D341Med (cell line): ENCODE data around the gene TSPAN15.
"Not testable (repeated sequence)": the region's sequence is repeated elsewhere in the genome, so short reads cannot be mapped to it uniquely, and the experiment has no call there.

Experiments used
- DNase-seq: peaks from one replicate; pipeline ENCODE4 v3.0.0; 2012; ENCODE audit warnings: low spot score

Gene TSPAN15

DNA sequence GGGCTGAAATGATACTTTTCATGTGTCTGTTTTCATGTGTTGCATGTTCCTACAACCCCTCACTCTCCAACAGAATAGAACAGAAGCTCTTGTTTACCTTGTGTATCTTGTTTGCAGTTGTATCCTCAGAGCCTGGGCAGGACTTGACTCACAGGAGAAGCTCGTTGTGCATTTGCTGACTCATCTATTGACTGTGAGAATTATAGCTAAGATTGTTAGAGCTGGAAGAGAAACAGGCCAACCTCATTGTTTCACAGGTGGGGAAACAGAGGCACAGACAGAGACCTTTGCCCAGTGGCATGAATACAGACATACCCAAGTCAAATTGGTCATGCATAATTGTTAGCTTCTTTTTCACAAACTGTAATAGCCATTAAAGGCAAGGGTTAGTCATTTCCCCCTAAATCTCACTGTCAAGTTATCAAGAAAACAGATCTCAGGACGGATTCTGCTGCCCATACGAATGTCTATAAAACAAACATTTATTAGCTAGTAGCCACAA is 4.6 kb upstream of the TSPAN15 start:
- DNase-seq: no peak

DNA sequence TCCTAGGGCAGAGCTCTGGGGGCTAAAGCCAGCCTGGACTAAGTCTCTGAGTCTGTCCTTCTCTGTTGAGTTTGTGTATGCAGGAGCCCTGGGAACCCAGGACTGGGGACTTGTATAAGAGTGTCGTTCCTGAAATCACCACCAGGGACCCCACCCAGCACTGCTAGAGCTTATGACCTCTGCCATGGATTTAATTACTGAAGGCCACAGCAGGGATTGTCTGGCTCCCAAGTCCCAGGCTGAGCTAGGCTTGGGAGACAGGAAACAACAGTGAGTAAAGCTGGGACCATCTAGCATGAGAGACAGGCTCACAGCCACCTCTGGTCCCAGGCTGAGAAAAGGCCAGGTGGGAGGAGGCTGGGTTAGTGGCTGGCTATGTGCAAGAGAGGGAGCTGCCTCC is 1.4 kb upstream of the TSPAN15 start:
- peak; percentile 54 for DNase-seq

DNA sequence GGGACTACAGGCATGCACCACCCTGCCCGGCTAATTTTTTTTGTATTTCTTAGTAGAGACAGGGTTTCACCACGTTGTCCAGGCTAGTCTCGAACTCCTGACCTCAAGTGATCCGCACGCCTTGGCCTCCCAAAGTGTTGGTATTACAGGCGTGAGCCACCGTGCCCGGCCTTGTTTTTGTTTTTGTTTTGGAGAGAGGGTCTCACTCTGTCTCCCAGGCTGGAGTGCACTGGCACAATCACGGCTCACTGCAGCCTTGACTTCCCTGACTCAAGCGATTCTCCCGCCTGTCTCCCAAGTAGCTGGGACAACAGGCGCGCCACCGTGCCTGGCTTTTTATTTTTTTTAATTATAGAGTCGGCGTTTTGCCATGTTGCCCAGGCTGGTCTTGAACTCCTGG is 870 bp upstream of the TSPAN15 start:
- DNase-seq: not testable (repeated sequence)

DNA sequence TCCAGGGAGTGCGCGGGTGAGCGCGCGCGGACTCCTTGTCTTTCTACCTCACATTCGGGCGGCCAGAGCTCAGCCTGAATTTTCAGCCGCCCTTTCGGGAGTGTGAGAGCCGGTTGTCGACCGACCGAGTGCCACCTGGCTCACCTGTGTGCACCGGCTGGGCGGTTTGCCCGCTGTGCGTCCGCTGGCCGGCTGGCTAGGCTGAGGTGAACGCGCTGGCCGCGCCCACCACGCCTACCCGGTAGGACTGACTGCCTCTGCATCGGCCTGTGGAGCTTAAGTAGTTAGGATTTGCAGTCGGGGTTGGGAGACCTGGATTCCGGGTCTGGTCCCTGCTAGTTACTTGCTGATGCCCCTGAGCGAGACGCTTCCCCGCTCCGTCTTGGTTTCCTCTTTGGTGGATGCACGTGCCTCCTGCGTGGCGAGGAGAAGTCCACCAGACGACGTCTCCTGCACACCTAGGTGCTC is 553 bp downstream of the TSPAN15 start:
- peak; percentile 33 for DNase-seq

DNA sequence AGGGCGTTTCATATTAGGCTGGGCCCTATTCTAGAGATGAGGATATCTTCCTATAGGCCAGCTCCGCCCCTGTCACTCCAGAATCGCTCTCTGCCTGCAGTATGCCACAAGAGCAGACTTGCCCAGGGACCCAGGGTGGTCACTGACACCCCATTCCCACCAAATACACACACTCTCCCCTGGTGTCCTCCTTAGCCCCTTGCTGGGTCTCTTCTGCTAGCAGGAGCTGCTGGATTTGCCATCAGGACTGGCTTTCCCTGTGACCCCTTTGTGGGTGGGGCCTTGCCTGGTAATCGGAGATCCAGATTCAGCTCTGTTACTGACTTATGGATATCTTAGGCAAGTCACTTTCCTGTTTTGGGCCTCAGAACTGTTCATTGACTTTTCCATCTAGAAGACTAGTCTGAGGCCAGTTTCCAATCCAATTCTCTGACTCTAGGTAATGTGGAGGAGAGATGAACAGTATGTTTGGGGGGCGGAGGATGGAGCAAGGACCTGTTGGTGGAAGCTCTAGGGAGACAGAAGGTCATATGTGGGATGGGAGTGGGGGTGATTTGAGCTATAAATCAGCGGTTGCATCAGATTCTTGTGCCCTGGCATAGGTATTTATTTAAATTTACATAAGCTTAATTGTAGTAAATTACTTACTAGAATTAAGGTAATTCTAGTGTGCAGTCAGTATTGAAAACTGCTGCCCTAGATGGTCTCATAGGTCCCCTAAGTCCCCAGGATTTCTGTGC is 1.6 kb downstream of the TSPAN15 start:
- no peak for DNase-seq

DNA sequence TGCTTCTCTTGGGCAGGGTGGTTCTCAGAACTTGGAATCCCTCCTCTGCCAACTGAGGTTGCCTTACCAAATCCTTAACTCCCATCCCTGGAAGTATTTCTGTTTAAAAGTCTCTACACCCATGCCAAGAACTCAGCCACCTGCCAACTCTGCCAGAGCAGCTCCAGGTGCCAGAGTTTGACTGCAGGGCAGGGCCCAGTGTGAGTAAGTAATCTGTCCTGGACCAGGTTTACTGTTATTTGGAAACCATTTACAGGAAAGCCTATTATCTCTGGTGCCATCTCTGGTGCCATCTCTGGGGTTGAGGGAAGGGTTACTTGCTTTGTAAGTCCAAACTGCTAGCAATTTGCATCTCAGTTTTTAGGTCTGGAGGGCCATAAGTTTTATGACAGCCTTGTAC is 2.5 kb downstream of the TSPAN15 start:
- DNase-seq: no peak

DNA sequence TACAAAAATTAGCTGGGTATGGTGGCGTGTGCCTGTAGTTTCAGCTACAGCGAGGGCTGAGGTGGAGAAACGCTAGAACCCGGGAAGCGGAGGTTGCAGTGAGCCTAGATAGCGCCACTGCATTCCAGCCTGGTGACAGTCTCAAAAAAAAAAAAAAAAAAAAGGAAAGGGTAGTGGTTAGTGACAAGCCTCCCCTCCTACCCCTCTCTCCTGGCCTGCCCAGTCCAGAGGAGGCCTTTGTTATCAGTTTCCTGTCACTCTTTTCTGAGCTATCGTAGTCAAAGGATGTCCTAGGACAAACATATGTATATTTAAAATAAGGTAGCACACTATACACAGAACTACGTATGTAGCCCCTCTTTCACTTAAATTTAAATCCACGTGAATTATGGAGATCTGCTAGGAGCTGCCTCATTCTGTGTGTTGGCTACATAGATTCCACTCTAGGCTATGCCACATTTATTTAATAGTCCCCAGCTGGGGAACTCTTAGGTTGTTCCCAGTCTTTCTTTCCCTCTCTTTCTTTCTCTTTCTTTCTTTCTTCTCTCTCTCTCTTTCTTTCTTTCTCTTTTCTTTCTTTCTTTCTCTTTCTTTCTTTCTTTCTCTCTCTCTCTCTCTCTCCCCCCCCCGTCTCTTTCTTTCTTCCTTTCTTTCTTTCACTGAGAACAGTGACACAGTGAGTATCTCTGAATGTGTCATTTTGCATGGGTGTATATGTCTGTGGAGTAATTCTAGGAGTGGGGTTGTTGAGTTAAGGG is 3.9 kb downstream of the TSPAN15 start:
- no peak for DNase-seq

DNA sequence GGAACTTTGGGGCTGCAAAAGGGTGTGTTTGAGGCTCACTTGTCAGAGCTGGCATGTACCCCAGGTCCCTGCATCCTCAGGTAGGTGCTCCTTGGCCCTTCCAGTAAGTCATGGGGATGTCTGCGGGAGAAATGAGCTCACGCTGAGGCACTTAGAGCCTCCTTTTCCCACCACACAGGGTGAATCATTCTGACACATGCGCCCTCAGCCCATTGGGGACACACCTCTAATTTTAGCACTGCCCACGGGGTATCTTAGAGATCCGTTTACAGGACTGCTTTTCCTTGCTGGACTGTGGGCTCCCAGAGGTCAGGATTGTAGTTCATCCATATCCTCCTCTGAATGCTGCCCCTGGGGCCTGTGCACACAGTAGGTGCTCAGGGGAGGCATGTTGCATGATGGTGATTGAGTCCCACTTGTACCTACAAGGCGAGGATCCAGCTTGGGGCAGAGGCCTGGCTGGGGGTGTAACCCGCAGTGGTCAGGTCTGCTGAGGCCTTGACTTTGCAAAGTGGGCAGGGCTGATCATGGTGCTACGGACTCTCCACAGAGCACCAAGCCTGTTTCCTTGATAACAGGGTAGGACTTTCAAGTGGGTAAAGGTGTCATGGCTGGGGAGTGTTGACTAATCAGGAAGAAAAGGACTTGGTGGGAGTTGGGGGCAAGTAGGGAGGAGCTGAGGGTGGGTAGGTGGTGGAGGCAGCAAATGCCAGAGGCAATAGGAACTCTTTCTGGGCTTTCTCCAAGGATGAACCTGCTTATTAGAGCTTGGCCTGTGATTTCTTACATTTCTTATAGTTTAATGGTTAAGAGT is 5.8 kb downstream of the TSPAN15 start:
- DNase-seq: no peak

DNA sequence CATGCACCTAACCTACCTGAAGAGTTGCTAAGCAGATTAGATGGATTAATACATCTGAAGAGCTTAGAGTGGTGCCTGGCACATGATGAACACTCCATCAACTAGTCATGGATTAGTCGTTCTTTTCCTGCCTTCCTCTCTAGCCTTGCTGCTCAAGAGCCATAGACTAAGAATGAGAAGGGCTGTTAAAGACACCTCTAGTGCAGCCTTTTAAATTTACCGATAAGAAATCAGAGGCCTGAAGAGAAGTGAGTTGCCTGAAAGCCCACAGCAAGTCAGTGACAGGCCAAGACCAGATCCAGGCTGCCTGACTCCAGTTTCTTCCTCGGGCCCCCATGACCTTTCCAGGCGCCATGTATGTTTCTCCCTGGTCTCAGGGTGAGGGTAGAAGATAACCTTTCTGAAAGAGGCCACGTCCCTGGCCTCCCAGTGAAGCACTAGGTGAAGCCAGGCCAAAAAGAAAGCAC is 6.5 kb downstream of the TSPAN15 start:
- DNase-seq: no peak

DNA sequence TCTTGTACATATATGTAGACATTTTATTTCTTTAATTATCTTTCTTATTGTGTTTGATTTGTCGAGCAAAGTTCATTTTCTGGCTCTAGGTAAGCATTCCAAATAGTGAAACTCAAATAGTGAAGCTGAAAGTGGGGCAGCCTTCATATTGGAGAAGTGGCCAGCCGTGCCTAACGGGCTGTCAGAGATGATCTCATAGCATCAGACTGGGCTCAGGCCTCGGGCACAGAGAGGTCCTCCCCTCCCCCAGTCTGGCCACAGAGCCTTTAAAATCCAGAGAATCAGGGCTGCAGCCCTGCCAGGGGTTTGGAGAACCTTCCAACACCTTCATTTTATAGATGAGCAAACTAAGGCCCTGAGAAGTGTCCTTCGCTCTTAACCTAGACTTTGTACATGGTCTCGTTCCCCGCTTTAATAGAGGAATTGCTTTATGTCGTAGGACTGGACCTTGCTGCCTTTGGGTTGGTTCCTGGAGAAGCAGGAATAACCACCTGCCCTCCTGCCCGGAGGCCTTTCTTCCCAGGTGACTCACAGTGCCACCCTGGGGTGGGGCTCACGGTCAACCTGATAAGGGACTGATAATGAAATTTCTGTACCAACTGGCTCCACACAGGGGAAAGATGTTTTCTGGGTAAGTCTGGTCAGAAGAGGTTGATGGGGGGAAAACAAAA is 7.3 kb downstream of the TSPAN15 start:
- no peak for DNase-seq

DNA sequence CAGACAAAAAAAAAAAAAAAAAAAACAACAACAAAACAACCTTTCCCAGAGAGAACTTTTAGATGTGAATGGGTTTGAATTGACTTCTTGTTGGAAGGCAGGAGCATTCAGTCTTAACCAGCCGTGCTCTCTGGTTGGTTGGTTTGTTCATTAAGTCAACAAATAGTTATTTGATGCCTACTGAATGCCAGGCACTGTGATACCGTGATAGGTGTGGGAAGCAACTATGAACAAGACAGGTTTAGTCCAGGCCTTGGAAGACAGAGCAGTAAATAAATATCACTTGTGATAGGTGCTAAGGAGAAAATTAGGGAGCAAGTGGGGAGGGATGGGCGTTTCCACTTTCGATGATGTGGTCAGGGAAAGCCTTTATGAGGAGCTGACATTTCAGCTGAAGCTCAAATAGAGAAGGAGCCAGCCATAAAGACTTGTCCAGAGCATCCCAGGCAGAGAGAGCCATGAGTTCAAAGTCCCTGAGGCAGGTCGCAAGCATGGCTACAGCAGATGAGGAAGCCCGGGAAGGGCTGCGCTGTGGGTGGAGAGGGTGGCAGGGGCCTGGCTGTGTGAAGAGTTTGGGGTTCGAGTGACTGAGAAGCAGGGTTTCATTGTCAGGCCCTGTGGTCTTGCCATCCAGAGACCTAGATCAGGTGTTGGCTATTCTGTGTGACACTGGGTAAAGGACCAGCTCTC is 8.0 kb downstream of the TSPAN15 start:
- no peak for DNase-seq

DNA sequence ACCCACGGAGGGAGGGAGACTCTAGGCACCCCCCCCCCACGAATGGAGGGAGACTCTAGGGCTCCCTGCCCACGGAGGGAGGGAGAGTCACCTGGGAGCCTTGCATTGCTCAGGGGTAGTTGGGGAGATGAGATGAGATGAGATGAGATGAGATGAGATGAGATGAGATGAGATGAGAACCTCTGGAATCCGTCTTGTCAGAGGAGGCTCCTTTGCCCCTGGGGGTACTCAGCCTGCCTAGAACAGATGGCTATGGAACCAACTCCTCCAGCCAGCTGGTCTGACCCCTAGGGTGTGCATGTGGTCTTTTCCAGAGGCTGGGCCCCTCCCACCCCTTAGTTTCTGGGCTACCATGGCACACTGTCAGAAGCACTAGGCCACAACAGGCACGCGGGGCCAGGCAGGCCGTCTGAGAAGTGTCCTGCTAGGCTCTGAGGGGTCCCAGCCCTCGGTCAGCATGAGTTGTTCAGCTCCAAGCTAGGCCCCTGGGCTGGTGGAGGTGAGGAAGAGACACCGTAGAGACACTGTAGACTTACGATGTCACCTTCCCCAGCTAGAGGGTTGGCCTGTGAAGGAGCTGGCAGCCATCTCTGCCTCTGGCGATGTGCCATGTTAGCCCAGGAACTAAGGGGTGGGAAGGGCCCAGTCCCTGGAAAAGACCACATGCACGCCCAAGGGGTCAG is 8.8 kb downstream of the TSPAN15 start:
- no peak for DNase-seq

DNA sequence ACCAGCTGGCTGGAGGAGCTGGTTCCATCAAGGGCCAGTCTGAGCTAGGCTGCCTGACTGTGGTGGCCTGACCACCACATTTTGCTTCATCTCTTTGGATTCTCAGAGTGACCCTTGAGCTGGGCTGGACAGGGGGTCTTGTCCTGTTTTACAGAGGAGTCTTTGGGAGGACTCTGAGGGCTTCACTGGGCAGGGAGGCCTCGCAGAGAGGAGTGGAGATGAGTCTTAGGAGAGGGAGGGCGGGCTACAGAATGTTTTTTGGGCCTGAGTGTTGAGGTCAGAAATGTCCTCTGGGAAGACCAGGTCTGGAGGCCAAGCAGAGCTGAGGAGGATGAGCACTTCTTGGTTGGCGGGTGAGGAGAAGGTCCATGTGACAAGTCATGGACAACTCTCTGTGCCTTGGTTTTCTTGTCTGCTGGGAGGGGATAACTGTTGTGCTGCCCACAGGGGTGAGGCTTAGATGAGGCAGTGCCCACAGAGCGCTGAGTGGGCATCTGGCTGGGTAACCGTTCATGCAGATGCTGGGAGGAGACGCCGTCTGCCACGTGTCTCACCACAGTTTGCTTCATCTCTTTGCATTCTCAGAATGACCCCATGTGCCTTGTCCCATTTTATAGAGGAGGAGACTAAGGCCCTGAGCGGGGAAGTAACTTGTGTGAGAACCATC is 9.4 kb downstream of the TSPAN15 start:
- no peak for DNase-seq

DNA sequence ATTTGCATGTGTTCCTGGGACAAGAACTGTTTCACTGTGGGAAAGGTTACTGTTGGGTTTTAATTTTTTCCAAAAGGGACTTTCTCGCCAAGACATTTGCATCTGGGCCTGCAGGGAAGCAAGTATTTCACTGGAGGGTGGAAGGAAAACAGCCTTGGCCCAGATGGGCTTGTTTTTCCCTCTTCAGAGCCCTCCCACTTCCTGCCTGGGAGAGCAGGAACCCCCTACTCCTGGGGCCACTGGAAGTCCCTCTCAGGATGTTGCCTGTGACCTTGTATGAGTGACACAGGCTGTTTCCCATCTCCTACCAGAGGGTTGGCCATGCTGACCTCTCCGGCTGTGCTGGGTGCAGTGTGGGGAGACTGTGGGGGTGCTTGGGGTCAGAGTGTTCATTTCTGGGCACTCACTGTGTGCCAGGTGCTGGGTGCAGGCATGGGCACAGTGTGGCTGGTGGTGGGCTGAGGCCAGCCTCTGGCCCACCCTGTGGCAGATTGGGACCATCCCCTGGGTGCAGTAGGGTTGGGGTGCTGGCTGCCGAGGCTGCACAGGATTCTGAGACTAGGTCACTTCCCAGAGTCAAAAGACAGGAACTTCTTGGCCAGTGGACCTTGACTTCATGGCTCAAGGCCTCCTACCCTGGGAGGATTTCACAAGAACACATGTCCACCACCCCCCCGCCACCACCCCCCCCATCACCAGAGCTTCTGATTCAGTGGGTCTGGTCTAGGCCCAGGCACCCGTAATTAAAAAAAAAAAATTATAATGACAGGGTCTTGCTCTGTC is 10.2 kb downstream of the TSPAN15 start:
- DNase-seq: no peak

DNA sequence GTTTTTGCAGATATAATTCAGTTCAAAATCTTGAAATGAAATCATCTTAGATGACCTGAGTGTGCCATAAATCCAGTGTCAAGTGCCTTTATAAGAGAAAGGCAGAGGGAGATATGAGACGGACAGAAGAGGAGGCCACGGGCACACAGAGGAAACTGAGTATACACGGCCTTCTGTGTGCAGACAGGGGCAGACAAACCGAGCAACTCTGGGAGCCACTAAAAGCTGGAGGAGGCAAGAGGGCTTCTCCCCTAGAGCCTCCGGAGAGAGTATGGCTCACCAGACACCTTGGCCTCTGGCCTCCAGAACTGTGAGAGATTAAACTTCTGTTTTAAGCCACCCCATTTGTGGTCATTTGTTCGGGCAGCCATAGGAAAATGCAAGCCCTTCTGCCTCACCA is 12.6 kb downstream of the TSPAN15 start:
- no peak for DNase-seq

DNA sequence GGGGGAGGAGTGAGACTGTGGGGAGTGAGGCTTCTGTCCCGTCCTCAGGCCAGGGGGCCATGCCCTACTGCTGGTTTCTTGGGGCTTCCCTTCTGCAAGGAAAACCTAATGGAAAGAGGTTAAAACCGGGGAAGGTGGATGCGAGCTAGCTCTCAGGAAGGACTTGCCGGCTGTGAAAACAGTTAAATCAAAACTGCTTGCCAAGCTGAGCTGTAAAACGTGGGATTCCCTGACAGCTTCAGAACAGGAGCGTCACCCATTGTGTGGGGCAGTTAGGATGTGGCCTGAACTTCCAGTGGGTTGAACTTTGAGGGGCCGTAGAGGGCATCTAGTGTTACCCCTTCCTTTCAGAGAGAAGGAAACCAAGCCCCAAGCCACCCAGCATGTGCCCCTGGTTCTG is 13.1 kb downstream of the TSPAN15 start:
- DNase-seq: no peak

DNA sequence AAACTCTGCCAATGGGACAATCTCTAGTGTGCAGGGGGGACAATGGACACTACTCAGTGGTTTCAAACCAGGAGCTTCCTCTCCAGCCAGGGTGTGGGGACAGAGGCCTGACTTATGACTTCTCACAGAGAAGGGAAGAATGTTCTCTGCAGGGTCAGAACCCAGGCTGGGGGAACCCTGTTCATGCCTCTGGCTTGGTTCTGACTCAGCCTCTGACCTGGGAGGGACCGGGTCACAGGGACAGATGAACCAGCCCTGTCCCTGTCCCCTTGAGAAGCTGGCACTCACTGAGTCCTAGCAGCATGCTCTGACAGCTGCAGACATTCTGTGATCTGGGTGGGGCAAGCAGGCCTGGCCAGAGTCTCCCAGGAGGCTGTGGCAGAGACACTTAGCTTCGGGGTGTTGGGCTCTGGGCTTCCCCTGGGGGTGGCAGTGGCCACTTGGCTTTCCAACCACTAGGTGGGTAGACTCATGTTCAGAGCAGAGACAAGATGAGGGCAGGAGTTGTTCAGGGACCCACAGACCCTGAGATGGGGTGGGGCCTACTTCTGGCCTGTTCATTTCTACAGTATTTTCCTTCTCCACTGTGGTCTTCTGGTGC is 13.6 kb downstream of the TSPAN15 start:
- DNase-seq: no peak

DNA sequence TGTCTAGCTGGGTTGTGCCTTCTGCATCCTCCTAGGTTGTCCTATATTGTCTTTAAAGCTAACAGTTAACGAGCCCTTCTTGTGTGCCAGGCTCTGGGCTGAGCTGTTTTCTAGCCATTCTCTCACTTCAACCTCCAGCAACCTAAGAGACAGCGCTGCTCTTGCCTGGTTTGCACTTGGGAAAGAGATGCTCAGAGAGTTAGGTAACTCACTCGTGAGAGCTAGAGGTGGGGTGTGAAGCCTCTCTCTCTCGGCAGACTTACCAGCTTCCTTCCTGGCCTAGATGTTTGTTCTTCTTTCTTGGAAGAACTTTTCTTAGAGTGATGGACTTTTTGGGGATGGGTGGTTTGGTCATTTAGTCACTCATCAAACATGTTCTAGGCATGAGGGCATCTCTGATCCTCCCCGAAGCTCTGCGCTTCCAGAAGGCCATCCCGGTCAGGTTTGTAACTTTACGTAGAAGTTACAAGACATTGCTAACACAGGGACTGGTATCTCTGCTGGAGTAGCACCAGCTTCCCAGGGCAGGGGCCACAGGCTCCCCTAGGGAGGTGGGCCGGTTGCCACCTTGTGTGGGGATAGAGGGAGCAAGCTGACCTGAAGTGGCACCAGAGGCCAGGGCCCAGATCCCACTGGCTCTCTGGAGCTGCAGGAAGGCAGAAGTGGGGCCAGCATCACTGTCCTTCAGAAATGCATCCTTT is 14.3 kb downstream of the TSPAN15 start:
- no peak for DNase-seq
